CD14-positive monocyte (primary cell): ENCODE measurements around the gene SUV39H1. TPM values are rescaled to one million over a fixed set of nuclear protein-coding genes. Genes with fewer than 3 reads are reported as not detected.
A peak's percentile ranks its signal among the peaks of the same experiment; 100 is the strongest.

ENCODE experiments used
- DNase-seq, 3 donors: peaks; one replicate each; pipeline ENCODE4 v3.0.0-alpha.2; 2011 to 2022
- H2AFZ ChIP-seq: 2 replicates; pipeline ENCODE4 v1.6.0; 2012; ENCODE audit warnings: mild to moderate bottlenecking, low read depth, low read length, inconsistent platforms; ENCODE audit not compliant: insufficient read depth, poor library complexity, severe bottlenecking
- H3K27ac ChIP-seq, 2 donors: 1 replicate in 1 of 2; 2 replicates in 1 of 2; pipeline ENCODE4 v1.5.1; 2012 to 2013; ENCODE audit warnings: low read length in 2 of 2, control low read depth in 1 of 2, inconsistent platforms in 1 of 2, low read depth in 1 of 2, mild to moderate bottlenecking in 1 of 2
- H3K27me3 ChIP-seq, 2 donors: one replicate each; pipeline versions ENCODE4 v1.6.0 to v1.6.1; 2011 to 2013; ENCODE audit warnings: low read length in 2 of 2; ENCODE audit not compliant: control insufficient read depth in 2 of 2, insufficient read depth in 2 of 2
- H3K36me3 ChIP-seq, 2 donors: replicated peaks in 1 of 2; 1 replicate in 1 of 2; 2 replicates in 1 of 2; pipeline versions ENCODE4 v1.5.1 to v1.6.1; 2012 to 2013; ENCODE audit warnings: low read length in 2 of 2, control low read depth in 1 of 2, inconsistent platforms in 1 of 2, mild to moderate bottlenecking in 1 of 2; ENCODE audit not compliant: insufficient read depth in 2 of 2, control insufficient read depth in 1 of 2
- H3K4me1 ChIP-seq, 2 donors: 1 replicate in 1 of 2; 2 replicates in 1 of 2; pipeline versions ENCODE4 v1.5.1 to v1.6.1; 2012 to 2013; ENCODE audit warnings: low read length in 2 of 2, control low read depth in 1 of 2, inconsistent platforms in 1 of 2, mild to moderate bottlenecking in 1 of 2, moderate library complexity in 1 of 2; ENCODE audit not compliant: insufficient read depth in 2 of 2, control insufficient read depth in 1 of 2
- H3K4me2 ChIP-seq: replicated peaks from 2 replicates; pipeline ENCODE3; 2012; ENCODE audit warnings: low read length, moderate library complexity, mild to moderate bottlenecking; ENCODE audit not compliant: poor library complexity, severe bottlenecking; ENCODE audit errors: extremely low read depth
- H3K4me3 ChIP-seq, 3 experiments: fragments of 200-600 bp in 1 of 3; sonication (generic) in 1 of 3; replicated peaks in 1 of 3; 1 replicate in 2 of 3; 2 replicates in 1 of 3; pipeline ENCODE4 v1.5.1; 2011 to 2013; ENCODE audit warnings: low read length in 3 of 3, mild to moderate bottlenecking in 3 of 3, control low read depth in 2 of 3, low read depth in 2 of 3, inconsistent platforms in 1 of 3, moderate library complexity in 1 of 3
- H3K79me2 ChIP-seq: 2 replicates; pipeline ENCODE4 v1.6.0; 2012; ENCODE audit warnings: mild to moderate bottlenecking, control low read depth, inconsistent platforms, low read length, moderate library complexity; ENCODE audit not compliant: insufficient read depth
- H3K9ac ChIP-seq: 2 replicates; pipeline ENCODE4 v1.6.0; 2017; ENCODE audit warnings: low read length, mild to moderate bottlenecking; ENCODE audit not compliant: insufficient read depth, poor library complexity, severe bottlenecking
- H3K9me3 ChIP-seq, 2 donors: replicated peaks in 1 of 2; 1 replicate in 1 of 2; 2 replicates in 1 of 2; pipeline versions ENCODE4 v1.5.1 to v1.6.1; 2012 to 2013; ENCODE audit warnings: low read length in 2 of 2, control low read depth in 1 of 2; ENCODE audit not compliant: control insufficient read depth in 1 of 2, insufficient read depth in 1 of 2
- H4K20me1 ChIP-seq: 2 replicates; pipeline ENCODE4 v1.6.0; 2012; ENCODE audit warnings: mild to moderate bottlenecking, low read length, control low read depth, moderate library complexity; ENCODE audit not compliant: insufficient read depth
- H3K27ac Mint-ChIP-seq, 7 donors: one replicate each; pipeline ENCODE4 v1.8.0; 2020; ENCODE audit warnings: mild to moderate bottlenecking in 7 of 7, mixed read lengths in 7 of 7, moderate library complexity in 6 of 7, inconsistent platforms in 2 of 7
- H3K27me3 Mint-ChIP-seq, 3 donors: one replicate each; pipeline ENCODE4 v1.8.0; 2021 to 2022; ENCODE audit warnings: low read depth in 3 of 3, mild to moderate bottlenecking in 3 of 3, mixed read lengths in 3 of 3, moderate library complexity in 3 of 3, inconsistent platforms in 1 of 3
- H3K36me3 Mint-ChIP-seq, 2 donors: one replicate each; pipeline ENCODE4 v1.8.0; 2020; ENCODE audit warnings: mixed read lengths in 2 of 2, inconsistent platforms in 1 of 2, mild to moderate bottlenecking in 1 of 2
- H3K4me1 Mint-ChIP-seq: one replicate; pipeline ENCODE4 v1.8.0; 2020; ENCODE audit warnings: mild to moderate bottlenecking, mixed read lengths
- H3K4me3 Mint-ChIP-seq, 2 donors: one replicate each; pipeline ENCODE4 v1.8.0; 2020; ENCODE audit warnings: mild to moderate bottlenecking in 2 of 2, mixed read lengths in 2 of 2, moderate library complexity in 1 of 2
- H3K9me3 Mint-ChIP-seq, 7 donors: one replicate each; pipeline ENCODE4 v1.8.0; 2020 to 2022; ENCODE audit warnings: mixed read lengths in 7 of 7, mild to moderate bottlenecking in 6 of 7, moderate library complexity in 6 of 7, inconsistent platforms in 2 of 7
- WGBS: methylation state at CpG from one replicate; pipeline ENCODE4 v1.1.5; 2013; ENCODE audit warnings: missing lambda C conversion rate; ENCODE audit not compliant: insufficient coverage; 5-methylcytosine and 5-hydroxymethylcytosine counted together
- intact Hi-C, 2 donors: fragments of 100-400 bp; cut with micrococcal nuclease; formaldehyde crosslinking; loops; one replicate each; pipeline versions ENCODE4 v1.15.0 to v1.15.1; 2023
- polyA plus RNA-seq, 3 donors: library from polyadenylated mRNA; depleted of rRNA in 1 of 3; unstranded in 2 of 3; stranded (reverse) in 1 of 3; fragments of 300-500 nt in 2 of 3; fragments of >200 nt in 1 of 3; fragmentation: Illumina TruSeq in 2 of 3; gene quantifications; 1 replicate in 2 of 3; 2 replicates in 1 of 3; pipeline ENCODE4 v1.2.3, GENCODE V29; 2012 to 2021
- TF ChIP-seq, protein P1 (sequence below): fragments of 200-600 bp; IDR thresholded peaks from one replicate; pipeline ENCODE4 v1.8.0; 2022; ENCODE audit warnings: antibody characterized with exemption, mild to moderate bottlenecking

SUV39H1 gene
- polyA plus RNA-seq, 3 donors = 2.8 to 3.4 (median 2.9) TPM

GRCh38 chrX:48694776-48695533 is 1.6 kb upstream of the SUV39H1 start:
- peak in 1 of 3 donors; percentile 8 for DNase-seq
- Mint-ChIP-seq H3K4me1 (peaks cover 46% of the 10 kb centered on the region), H3K27me3 (peaks cover 0 to 6% (median 1%) of the 10 kb centered on the region in 3 donors), H3K4me3 (peak overlapping the region; percentile 82 to 94), H3K36me3 (peaks cover 18 to 23% of the 10 kb centered on the region in 2 donors), H3K9me3 (peaks cover 0 to 9% (median 0%) of the 10 kb centered on the region in 7 donors), H3K27ac (peak overlapping the region; percentile 95 to 100 (median 97))
- H2AFZ ChIP-seq = peak overlapping the region; percentile 24
- peaks cover 7 to 19% of the 10 kb centered on the region in 2 donors for H3K36me3 ChIP-seq
- H3K4me1 ChIP-seq = peaks cover 34 to 37% of the 10 kb centered on the region in 2 donors
- no peaks in the 10 kb centered on the region for H3K9me3 ChIP-seq
- intact Hi-C loops = loop anchor here (10.0 kb wide), 2 partner anchors 50 to 110 kb away; partner anchors contain the start of gene HDAC6 (in 1 of the 2)
- peak overlapping the region; percentile 95 to 96 for H3K27ac ChIP-seq
- H3K4me3 ChIP-seq = no peak overlapping the region
- H3K4me2 ChIP-seq = peak overlapping the region; percentile 69
- peaks cover 30% of the 10 kb centered on the region for H3K79me2 ChIP-seq
- peak overlapping the region; percentile 81 for H3K9ac ChIP-seq
- H3K27me3 ChIP-seq = no peaks in the 10 kb centered on the region
- 23% methylated on average over 6 of the region's 15 CpGs for WGBS
- TF ChIP-seq, protein P1, sequence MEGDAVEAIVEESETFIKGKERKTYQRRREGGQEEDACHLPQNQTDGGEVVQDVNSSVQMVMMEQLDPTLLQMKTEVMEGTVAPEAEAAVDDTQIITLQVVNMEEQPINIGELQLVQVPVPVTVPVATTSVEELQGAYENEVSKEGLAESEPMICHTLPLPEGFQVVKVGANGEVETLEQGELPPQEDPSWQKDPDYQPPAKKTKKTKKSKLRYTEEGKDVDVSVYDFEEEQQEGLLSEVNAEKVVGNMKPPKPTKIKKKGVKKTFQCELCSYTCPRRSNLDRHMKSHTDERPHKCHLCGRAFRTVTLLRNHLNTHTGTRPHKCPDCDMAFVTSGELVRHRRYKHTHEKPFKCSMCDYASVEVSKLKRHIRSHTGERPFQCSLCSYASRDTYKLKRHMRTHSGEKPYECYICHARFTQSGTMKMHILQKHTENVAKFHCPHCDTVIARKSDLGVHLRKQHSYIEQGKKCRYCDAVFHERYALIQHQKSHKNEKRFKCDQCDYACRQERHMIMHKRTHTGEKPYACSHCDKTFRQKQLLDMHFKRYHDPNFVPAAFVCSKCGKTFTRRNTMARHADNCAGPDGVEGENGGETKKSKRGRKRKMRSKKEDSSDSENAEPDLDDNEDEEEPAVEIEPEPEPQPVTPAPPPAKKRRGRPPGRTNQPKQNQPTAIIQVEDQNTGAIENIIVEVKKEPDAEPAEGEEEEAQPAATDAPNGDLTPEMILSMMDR = no peak
- no peaks in the 10 kb centered on the region for H4K20me1 ChIP-seq

GRCh38 chrX:48695534-48695896 is 1.0 kb upstream of the SUV39H1 start:
- no peaks in the 10 kb centered on the region for H3K27me3 ChIP-seq
- H3K4me2 ChIP-seq = peak overlapping the region; percentile 69
- H3K4me3 ChIP-seq = peak overlapping the region; percentile 42 to 76 (median 63)
- peak overlapping the region; percentile 81 for H3K9ac ChIP-seq
- peaks cover 34 to 37% of the 10 kb centered on the region in 2 donors for H3K4me1 ChIP-seq
- no peaks in the 10 kb centered on the region for H4K20me1 ChIP-seq
- peaks cover 0 to 9% (median 0%) of the 10 kb centered on the region in 7 donors for H3K9me3 Mint-ChIP-seq
- H3K79me2 ChIP-seq = peaks cover 34% of the 10 kb centered on the region
- intact Hi-C loops = loop anchor here (10.0 kb wide), 2 partner anchors 51 to 109 kb away; partner anchors contain the start of gene HDAC6 (in 1 of the 2)
- TF ChIP-seq, protein P1 = no peak
- H3K9me3 ChIP-seq = no peaks in the 10 kb centered on the region
- H3K4me3 Mint-ChIP-seq = peak overlapping the region; percentile 82 to 94
- peaks cover 19% of the 10 kb centered on the region in 2 donors for H3K36me3 Mint-ChIP-seq
- DNase-seq = peak; percentile 45 to 61 (median 54)
- peaks cover 46% of the 10 kb centered on the region for H3K4me1 Mint-ChIP-seq
- peaks cover 0 to 6% (median 1%) of the 10 kb centered on the region in 3 donors for H3K27me3 Mint-ChIP-seq
- peak overlapping the region; percentile 95 to 100 (median 97) for H3K27ac Mint-ChIP-seq
- H2AFZ ChIP-seq = peak overlapping the region; percentile 24
- peaks cover 7 to 19% of the 10 kb centered on the region in 2 donors for H3K36me3 ChIP-seq
- WGBS = 67% methylated on average over 10 of the region's 14 CpGs
- peak overlapping the region; percentile 95 to 96 for H3K27ac ChIP-seq
